Measurements from ENCODE around the gene ZG16.

ZG16 gene

DNA sequence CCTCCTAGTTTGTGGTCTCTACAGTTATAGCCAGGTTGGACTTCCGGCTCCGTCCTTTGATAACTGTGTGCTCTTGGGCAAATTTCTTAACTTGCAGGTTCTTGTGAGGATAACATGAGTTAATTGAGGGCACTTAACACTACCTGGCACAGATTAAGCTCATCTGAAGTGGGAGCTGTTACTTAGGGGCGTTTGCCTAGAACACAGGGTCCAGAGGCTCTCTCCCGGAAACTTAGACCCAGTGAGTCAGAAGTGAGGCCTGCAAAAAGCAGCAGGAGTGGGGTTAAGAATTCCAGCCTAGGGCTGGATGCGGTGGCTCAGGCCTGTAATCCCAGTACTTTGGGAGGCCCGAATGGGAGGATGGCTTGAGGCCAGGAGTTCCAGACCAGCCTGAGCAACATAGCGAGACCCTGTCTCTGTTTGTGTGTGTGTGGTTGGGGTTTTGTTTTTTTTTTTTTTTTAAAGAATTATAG, 43.6 kb downstream of the ZG16 start:
- ChIA-PET POLR2A (interaction anchor here (1.5 to 10.8 kb wide), 2 partner anchors 17 kb away, joined by 5 to 176 read pairs; partner anchors contain the start of gene MAZ), CTCF (interaction anchor here (2.1 kb wide), 1 partner anchor 27 kb away, joined by 14 read pairs; no protein-coding TSS in a partner anchor)
- DNase-seq (ENCODE audit: extremely low spot score): no peak
- TF ChIP-seq ZNF384 (IDR thresholded peaks at IDR 0.05) (no peak), SUZ12 (IDR thresholded peaks at IDR 0.05) (no peak), BHLHE40 (IDR thresholded peaks at IDR 0.05; ENCODE audit: borderline replicate concordance) (no peak), FOXA1 (IDR thresholded peaks at IDR 0.05) (no peak), L3MBTL2 (conservative IDR thresholded peaks at IDR 0.05) (no peak), SP1 (IDR thresholded peaks at IDR 0.05) (no peak), ELF4 (IDR thresholded peaks at IDR 0.05) (no peak), LEF1 (IDR thresholded peaks at IDR 0.05; ENCODE audit: borderline replicate concordance) (no peak), FOXM1 (IDR thresholded peaks at IDR 0.05; ENCODE audit: borderline replicate concordance) (no peak), TARDBP (IDR thresholded peaks at IDR 0.05) (no peak), CTBP1 (IDR thresholded peaks at IDR 0.05; ENCODE audit: borderline replicate concordance) (no peak), FOXK2 (IDR thresholded peaks at IDR 0.05) (no peak), ARNT (IDR thresholded peaks at IDR 0.05) (no peak), NFRKB (IDR thresholded peaks at IDR 0.05) (no peak)
- TF ChIP-seq, protein P1, sequence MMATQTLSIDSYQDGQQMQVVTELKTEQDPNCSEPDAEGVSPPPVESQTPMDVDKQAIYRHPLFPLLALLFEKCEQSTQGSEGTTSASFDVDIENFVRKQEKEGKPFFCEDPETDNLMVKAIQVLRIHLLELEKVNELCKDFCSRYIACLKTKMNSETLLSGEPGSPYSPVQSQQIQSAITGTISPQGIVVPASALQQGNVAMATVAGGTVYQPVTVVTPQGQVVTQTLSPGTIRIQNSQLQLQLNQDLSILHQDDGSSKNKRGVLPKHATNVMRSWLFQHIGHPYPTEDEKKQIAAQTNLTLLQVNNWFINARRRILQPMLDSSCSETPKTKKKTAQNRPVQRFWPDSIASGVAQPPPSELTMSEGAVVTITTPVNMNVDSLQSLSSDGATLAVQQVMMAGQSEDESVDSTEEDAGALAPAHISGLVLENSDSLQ (IDR thresholded peaks at IDR 0.05): no peak

GRCh38 chr16:29824589-29825144, 46.6 kb downstream of the ZG16 start:
- POLR2A ChIA-PET: interaction anchor here (1.1 to 3.1 kb wide), 3 partner anchors 8 to 18 kb away, joined by 3 to 16 read pairs (median 13); partner anchors contain the start of genes MAZ and PAGR1
- no peak for DNase-seq (ENCODE audit: extremely low spot score)
- TF ChIP-seq BHLHE40 (IDR thresholded peaks at IDR 0.05; ENCODE audit: borderline replicate concordance) (no peak), ZNF384 (IDR thresholded peaks at IDR 0.05) (no peak), FOXM1 (IDR thresholded peaks at IDR 0.05; ENCODE audit: borderline replicate concordance) (no peak), TARDBP (IDR thresholded peaks at IDR 0.05) (no peak), SP1 (IDR thresholded peaks at IDR 0.05) (no peak), HDGF (IDR thresholded peaks at IDR 0.05; ENCODE audit: borderline replicate concordance) (no peak), FOXA1 (IDR thresholded peaks at IDR 0.05) (no peak), ARNT (IDR thresholded peaks at IDR 0.05) (no peak), ELF4 (IDR thresholded peaks at IDR 0.05) (no peak), L3MBTL2 (conservative IDR thresholded peaks at IDR 0.05) (no peak; the same call in 1 of the 2 replicates), CTBP1 (IDR thresholded peaks at IDR 0.05; ENCODE audit: borderline replicate concordance) (no peak), FOXK2 (IDR thresholded peaks at IDR 0.05) (no peak), LEF1 (IDR thresholded peaks at IDR 0.05; ENCODE audit: borderline replicate concordance) (no peak), SUZ12 (IDR thresholded peaks at IDR 0.05) (no peak), NFRKB (IDR thresholded peaks at IDR 0.05) (no peak)
- TF ChIP-seq, protein P1 (IDR thresholded peaks at IDR 0.05): no peak
- CTCF ChIA-PET: interaction anchor here (6.6 kb wide), 1 partner anchor 24 kb away, joined by 53 read pairs; no protein-coding TSS in a partner anchor

DNA sequence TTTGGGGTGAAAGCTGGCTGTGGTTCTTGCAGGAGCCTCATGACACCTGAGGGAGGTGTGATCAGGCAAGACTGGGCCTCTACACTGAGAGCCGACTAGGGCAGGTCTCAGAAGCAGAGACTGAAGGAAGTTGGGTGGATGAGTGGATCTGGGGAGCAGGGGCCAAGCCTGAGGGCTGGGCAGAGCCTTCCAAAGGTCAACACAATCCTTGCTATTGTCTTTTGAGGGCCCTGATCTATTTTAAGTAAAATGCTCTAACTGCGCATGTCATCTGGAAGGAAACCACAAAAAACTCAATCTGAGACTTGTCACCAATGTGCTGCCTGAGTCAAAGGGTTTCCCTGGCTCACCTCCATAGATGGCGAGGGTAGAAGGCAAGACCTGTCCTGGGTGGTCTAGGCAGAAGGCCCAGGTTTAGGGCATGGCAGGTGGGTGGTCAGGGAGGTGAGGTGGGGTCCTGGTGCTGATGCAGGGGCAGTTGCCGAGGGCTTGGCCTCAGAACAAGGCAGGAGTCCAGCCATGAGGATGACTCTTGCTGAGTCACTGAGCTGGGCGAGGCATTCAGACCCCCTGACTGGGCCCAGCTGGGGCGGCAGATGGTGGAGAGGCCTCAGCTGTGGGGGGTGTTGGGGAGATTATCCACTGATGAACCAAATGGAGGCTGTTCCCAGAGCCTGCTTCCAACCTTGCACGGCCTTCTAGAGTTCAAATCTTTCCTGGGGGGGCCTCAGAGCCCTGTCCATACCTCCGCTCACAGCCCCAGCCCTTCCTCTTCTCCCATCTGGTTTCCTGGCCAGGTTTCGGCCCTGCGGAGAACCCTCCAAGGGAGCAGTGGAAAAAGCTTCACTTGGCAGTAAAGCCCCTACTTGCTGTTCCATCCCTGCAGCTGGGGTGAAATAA, 47.3 kb downstream of the ZG16 start:
- TF ChIP-seq ELF4 (IDR thresholded peaks at IDR 0.05): no peak
- TF ChIP-seq SUZ12 (IDR thresholded peaks at IDR 0.05): no peak
- no peak for TF ChIP-seq HDGF (IDR thresholded peaks at IDR 0.05; ENCODE audit: borderline replicate concordance)
- TF ChIP-seq FOXK2 (IDR thresholded peaks at IDR 0.05): no peak
- no peak for TF ChIP-seq LEF1 (IDR thresholded peaks at IDR 0.05; ENCODE audit: borderline replicate concordance)
- TF ChIP-seq FOXM1 (IDR thresholded peaks at IDR 0.05; ENCODE audit: borderline replicate concordance): no peak
- TF ChIP-seq ARNT (IDR thresholded peaks at IDR 0.05): no peak
- TF ChIP-seq SP1 (IDR thresholded peaks at IDR 0.05): no peak
- no peak for TF ChIP-seq BHLHE40 (IDR thresholded peaks at IDR 0.05; ENCODE audit: borderline replicate concordance)
- TF ChIP-seq TARDBP (IDR thresholded peaks at IDR 0.05): no peak
- TF ChIP-seq FOXA1 (IDR thresholded peaks at IDR 0.05): no peak
- TF ChIP-seq L3MBTL2 (conservative IDR thresholded peaks at IDR 0.05): no peak
- DNase-seq (ENCODE audit: extremely low spot score): no peak
- POLR2A ChIA-PET: interaction anchor here (0.7 to 3.1 kb wide), 8 partner anchors 8 to 148 kb away, joined by 3 to 16 read pairs (median 4); partner anchors contain the start of genes KCTD13, MAZ, PAGR1 and TAOK2
- CTCF ChIA-PET: interaction anchor here (0.5 to 6.6 kb wide), 2 partner anchors 23 to 304 kb away, joined by 3 to 53 read pairs; no protein-coding TSS in a partner anchor

- ChIA-PET CTCF (interaction anchor here (0.5 to 6.6 kb wide), 2 partner anchors 22 to 303 kb away, joined by 3 to 53 read pairs; no protein-coding TSS in a partner anchor), POLR2A (interaction anchor here (1.0 to 3.1 kb wide), 7 partner anchors 9 to 147 kb away, joined by 3 to 16 read pairs (median 4); partner anchors contain the start of genes KCTD13, MAZ, PAGR1 and TAOK2)
- TF ChIP-seq TARDBP (IDR thresholded peaks at IDR 0.05) (no peak), SUZ12 (IDR thresholded peaks at IDR 0.05) (no peak), HDGF (IDR thresholded peaks at IDR 0.05; ENCODE audit: borderline replicate concordance) (no peak)
- DNase-seq (ENCODE audit: extremely low spot score): no peak
These were observed 48.3 kb downstream of the ZG16 start for GRCh38 chr16:29826342-29826695.

GRCh38 chr16:29830774-29831173, 52.7 kb downstream of the ZG16 start:
- TF ChIP-seq NFRKB (IDR thresholded peaks at IDR 0.05): no peak
- TF ChIP-seq FOXK2 (IDR thresholded peaks at IDR 0.05): no peak
- TF ChIP-seq TARDBP (IDR thresholded peaks at IDR 0.05): no peak
- TF ChIP-seq LEF1 (IDR thresholded peaks at IDR 0.05; ENCODE audit: borderline replicate concordance): no peak
- TF ChIP-seq FOXA1 (IDR thresholded peaks at IDR 0.05): no peak
- no peak for TF ChIP-seq L3MBTL2 (conservative IDR thresholded peaks at IDR 0.05)
- TF ChIP-seq HDGF (IDR thresholded peaks at IDR 0.05; ENCODE audit: borderline replicate concordance): no peak
- TF ChIP-seq, protein P1 (IDR thresholded peaks at IDR 0.05): no peak
- TF ChIP-seq CTBP1 (IDR thresholded peaks at IDR 0.05; ENCODE audit: borderline replicate concordance): no peak
- no peak for TF ChIP-seq ARNT (IDR thresholded peaks at IDR 0.05)
- no peak for TF ChIP-seq FOXM1 (IDR thresholded peaks at IDR 0.05; ENCODE audit: borderline replicate concordance)
- TF ChIP-seq BHLHE40 (IDR thresholded peaks at IDR 0.05; ENCODE audit: borderline replicate concordance): no peak
- ChIA-PET CTCF (no interaction called here), POLR2A (no interaction called here)
- no peak for DNase-seq (ENCODE audit: extremely low spot score)
